RPMI7951 (cell line): ENCODE measurements around the gene PTGES3L. TPM values are rescaled to one million over a fixed set of nuclear protein-coding genes. Genes with fewer than 3 reads are reported as not detected.
"Not testable (repeated sequence)": the region's sequence is repeated elsewhere in the genome, so short reads cannot be mapped to it uniquely, and the experiment has no call there.

Experiments used
- DNase-seq: peaks from one replicate; pipeline ENCODE4 v3.0.0-alpha.2; 2012; ENCODE audit warnings: low read depth
- total RNA-seq: library from RNA; depleted of rRNA; stranded (reverse); fragments of >200 nt; shearing (Covaris generic); gene quantifications from 2 replicates; pipeline ENCODE4 v1.2.3, GENCODE V29; 2014

The PTGES3L gene
- total RNA-seq, 1 experiment from 2014 or later, result 2.3 TPM

- DNase-seq, result peak; percentile 85
Observed at GRCh38 chr17:42980274-42980765, 440 bp upstream of the PTGES3L start, which contains the start of gene RUNDC1. Gene RUNDC1 (plus strand): TSS chr17:42980565. CDS start chr17:42980577, 12 bp downstream.

- DNase-seq, result not testable (repeated sequence)
Observed at GRCh38 chr17:42975701-42976100, 4.2 kb downstream of the PTGES3L start.

- no peak for DNase-seq
Observed at GRCh38 chr17:42975265-42975664, 4.6 kb downstream of the PTGES3L start.

GRCh38 chr17:42973323-42973722 is 6.6 kb downstream of the PTGES3L start:
- not testable (repeated sequence) for DNase-seq

- DNase-seq, result no peak
Observed at GRCh38 chr17:42971589-42971988, 8.3 kb downstream of the PTGES3L start.

- peak; percentile 12 for DNase-seq
Observed at GRCh38 chr17:42969001-42969581, 10.8 kb downstream of the PTGES3L start.

GRCh38 chr17:42967925-42968324 is 12.0 kb downstream of the PTGES3L start:
- DNase-seq, result no peak

- peak; percentile 89 for DNase-seq
Observed at GRCh38 chr17:42964161-42964932, 15.5 kb downstream of the PTGES3L start, which contains the start of gene AARSD1. Gene AARSD1 (minus strand): TSS chr17:42964454. CDS start chr17:42964440, 14 bp downstream.

GRCh38 chr17:42953669-42954068 is 26.2 kb downstream of the PTGES3L start:
- no peak for DNase-seq

GRCh38 chr17:42950044-42950783 is 29.7 kb downstream of the PTGES3L start:
- DNase-seq, result no peak

- no peak for DNase-seq
Observed at GRCh38 chr17:42946812-42947211, 33.1 kb downstream of the PTGES3L start.

- no peak for DNase-seq
Observed at GRCh38 chr17:42944211-42944610, 35.7 kb downstream of the PTGES3L start.

- peak; percentile 56 for DNase-seq
Observed at GRCh38 chr17:42937712-42938596, 41.9 kb downstream of the PTGES3L start.

- no peak for DNase-seq
Observed at GRCh38 chr17:42929497-42929844, 50.4 kb downstream of the PTGES3L start.

GRCh38 chr17:42928714-42929496 is 51.0 kb downstream of the PTGES3L start:
- peak; percentile 82 for DNase-seq

GRCh38 chr17:42924891-42925290 is 55.0 kb downstream of the PTGES3L start:
- DNase-seq, result no peak

- DNase-seq, result not testable (repeated sequence)
Observed at GRCh38 chr17:42923472-42923871, 56.4 kb downstream of the PTGES3L start.

- DNase-seq, result no peak
Observed at GRCh38 chr17:42922294-42922693, 57.6 kb downstream of the PTGES3L start.

GRCh38 chr17:42920922-42921321 is 59.0 kb downstream of the PTGES3L start:
- no peak for DNase-seq

GRCh38 chr17:42920106-42920900 is 59.6 kb downstream of the PTGES3L start:
- no peak for DNase-seq
